T47D (cell line): ENCODE results near the gene TNIP3.

Source experiments
- DNase-seq, 2 experiments: peaks; one replicate each; pipeline versions ENCODE4 v3.0.0 to v3.0.0-alpha.2; 2011 to 2012; ENCODE audit warnings: low read depth in 1 of 2, low spot score in 1 of 2
- JUND ChIP-seq: IDR thresholded peaks from 2 replicates; pipeline ENCODE4 v1.6.1; 2012; ENCODE audit warnings: low read depth
- in situ Hi-C: cut with HindIII; loops from 2 replicates; pipeline ENCODE4 v1.10.0; 2016; ENCODE audit warnings: low sequenced_read_pairs, low pct_unique_long_range_greater_than_20kb

TNIP3 gene

DNA sequence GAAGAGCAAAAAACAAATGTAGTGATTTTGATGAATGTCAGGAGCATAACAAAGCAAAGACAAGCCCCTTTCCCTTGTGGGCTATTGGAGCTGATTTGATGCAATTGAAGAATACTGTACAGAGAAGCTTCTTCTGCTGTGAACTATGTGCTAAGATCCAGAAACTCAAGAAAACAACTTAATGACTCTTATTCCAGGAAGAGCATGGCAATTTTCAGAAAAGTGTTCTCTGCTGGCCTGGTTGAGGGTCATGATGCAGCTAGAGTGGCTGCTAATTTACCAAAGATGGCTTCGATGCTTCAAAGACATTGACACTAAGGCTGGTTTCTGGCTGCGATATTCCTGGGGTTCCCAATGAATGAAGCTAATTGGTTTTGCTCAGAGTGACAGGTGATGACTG, 45.8 kb downstream of the TNIP3 start:
- no peak for TF ChIP-seq JUND
- DNase-seq = no peak
- in situ Hi-C loops = no loop called here

DNA sequence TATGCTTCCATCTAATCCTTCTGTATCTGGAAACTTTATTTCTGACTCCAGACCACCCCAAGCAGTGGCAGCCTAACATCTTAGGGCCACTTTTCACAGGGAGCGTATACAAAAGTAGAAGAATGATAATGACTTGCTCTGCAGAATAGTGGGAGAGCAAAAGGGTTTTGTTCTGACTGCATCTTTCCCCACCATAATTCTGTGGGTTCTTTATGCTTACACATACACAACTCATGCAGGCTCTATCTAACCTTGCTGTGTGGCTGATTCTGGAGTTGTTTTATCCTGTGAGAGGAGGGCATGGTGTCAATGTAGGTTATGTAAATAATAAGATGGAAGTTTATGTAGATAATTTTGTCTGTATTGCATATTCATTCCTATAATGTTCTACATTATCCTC, 49.4 kb downstream of the TNIP3 start:
- no peak for TF ChIP-seq JUND
- in situ Hi-C loops = no loop called here
- no peak for DNase-seq

DNA sequence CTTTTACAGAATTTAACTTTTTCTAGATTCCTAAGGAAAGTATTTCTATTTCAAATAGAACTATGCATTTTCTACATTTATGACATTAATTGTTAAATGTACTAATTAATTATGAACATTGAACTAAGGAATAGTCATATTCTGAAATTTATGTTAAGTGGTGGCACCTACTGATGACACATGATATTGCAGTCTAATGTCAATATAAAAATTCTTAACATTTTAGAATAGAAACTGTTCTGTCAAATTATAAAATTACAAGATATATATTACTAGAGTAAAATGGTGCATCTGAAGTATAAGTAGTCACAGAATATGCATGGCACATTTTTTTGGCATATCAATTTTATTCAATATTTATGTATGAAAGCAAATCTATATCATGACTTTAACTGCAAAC, 51.6 kb downstream of the TNIP3 start:
- in situ Hi-C loops = no loop called here
- no peak for TF ChIP-seq JUND
- no peak for DNase-seq

DNA sequence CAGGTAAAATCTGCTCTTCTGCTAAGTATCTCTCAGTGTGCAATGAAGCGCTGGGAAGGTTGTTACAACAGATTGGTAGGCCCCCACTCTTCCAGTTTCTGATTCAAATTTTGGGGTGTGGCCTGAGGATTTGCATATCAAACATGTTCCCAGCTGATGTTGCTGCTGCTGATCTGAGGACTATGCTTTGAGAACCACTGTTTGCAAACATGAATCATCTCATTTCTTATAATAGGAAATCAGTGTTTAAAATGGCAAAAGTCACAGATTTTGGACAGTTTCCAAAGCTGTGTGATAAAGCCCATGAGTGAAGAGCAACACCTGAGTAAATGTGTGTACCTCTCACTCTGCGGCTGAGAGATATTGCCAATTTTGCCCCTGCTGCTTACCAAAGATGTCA, 55.6 kb downstream of the TNIP3 start:
- DNase-seq = no peak
- in situ Hi-C loops = no loop called here
- TF ChIP-seq JUND = no peak

- TF ChIP-seq JUND = no peak
- DNase-seq = no peak
- in situ Hi-C loops = no loop called here
Observed at GRCh38 chr4:121107507-121107906, 56.6 kb downstream of the TNIP3 start.

- no peak for TF ChIP-seq JUND
- in situ Hi-C loops = no loop called here
- DNase-seq = no peak
Observed at GRCh38 chr4:121100093-121100775, 63.9 kb downstream of the TNIP3 start.

DNA sequence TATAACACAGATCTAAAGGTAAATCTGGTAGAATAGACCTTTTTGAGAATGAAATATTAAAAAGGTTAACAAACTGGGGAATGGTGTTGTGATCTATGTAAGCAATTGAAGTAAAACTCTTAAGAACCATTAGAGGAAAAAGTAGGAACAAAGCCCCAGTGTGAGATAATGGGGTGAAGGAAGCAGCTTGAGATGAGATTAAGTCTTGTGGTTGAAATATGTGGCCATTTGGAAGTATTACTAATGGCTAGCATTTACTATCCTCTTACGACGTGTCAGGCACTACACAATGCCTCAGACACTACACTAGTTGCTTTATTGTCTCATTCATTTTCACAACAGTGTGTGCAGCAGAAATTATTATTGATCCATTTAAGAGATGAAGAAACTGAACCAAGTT, 65.9 kb downstream of the TNIP3 start:
- no peak for DNase-seq
- TF ChIP-seq JUND = no peak
- in situ Hi-C loops = no loop called here

DNA sequence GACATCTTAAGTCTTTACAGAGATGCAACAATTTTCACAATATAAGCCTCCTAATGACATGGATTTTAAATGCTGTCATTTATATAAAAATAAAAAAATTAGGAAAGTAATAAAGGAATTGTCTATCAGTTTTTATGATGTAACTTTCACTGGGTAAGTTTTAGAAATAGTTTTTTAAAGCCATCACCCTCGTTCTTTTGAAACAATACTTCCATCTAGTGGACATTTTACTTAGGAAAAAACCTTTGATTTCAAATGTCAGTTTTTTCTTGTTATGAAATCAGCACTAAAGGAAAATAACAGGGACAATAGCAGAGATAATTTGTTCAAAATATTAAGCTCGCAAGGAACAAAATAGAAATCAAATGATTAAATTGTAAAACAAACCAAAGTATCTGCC, 67.5 kb downstream of the TNIP3 start:
- TF ChIP-seq JUND = no peak
- DNase-seq = peak in 1 of 2 experiments; percentile 34
- in situ Hi-C loops = no loop called here

GRCh38 chr4:121096191-121096590, 67.9 kb downstream of the TNIP3 start:
- in situ Hi-C loops = no loop called here
- DNase-seq = no peak
- no peak for TF ChIP-seq JUND

DNA sequence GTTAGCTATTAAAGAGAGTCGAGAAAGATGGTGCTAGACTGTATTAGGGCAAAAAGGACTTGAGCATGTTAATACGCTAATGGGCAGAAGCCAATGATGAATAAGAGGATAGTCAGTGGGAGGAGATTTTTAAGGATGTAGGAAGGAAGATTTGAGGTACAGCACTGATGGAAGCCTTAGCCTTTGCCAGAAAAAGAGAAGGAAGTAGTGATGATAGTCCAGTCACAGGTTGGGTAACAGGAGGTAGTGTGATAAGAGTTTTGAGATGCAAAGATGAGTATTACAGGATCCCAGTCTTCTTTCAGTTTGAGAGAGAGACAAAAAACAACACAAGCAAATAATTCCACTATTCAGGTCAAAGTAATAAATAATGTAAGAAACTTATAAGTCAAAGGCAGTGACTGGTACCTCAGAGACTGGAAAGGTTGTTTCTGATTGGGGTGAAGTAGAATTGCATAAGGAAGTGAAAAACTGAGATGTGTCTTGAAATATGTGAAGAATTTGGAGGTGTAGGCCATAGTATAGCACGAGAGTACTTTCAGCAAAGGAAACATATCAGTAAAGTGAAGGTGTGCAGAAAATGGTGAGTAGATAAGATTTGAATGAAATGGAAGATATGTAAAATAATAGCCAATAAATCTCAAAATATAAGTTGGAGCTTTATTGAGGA, 69.7 kb downstream of the TNIP3 start:
- no peak for TF ChIP-seq JUND
- no peak for DNase-seq
- in situ Hi-C loops = no loop called here

DNA sequence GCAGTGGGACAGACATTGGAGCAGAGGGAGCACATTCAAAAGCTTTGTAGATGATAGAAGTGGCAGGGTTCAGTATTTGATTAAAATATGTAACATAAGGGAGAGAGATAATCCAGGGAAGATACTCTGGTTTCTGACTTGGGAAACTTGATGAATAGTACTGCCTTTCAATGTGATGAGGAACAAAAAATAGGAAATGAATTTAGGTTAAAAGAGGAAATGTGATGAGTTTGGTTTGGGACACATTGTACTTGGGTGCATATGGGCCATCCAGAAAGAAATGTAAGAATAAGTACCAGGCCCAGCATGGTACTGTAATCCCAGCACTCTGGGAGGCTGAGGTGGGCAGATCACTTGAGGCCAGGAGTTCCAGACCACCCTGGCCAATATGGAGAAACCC, 70.9 kb downstream of the TNIP3 start:
- DNase-seq = no peak
- in situ Hi-C loops = no loop called here
- TF ChIP-seq JUND = no peak

- TF ChIP-seq JUND = no peak
- DNase-seq = no peak
- in situ Hi-C loops = no loop called here
Observed at GRCh38 chr4:121091941-121092340, 72.2 kb downstream of the TNIP3 start.

- TF ChIP-seq JUND = no peak
- in situ Hi-C loops = no loop called here
Observed at GRCh38 chr4:121088867-121089266, 75.3 kb downstream of the TNIP3 start.

More at GRCh38 chr4:121088867-121089266, 75.3 kb downstream of the TNIP3 start:
- no peak for DNase-seq
